ENCODE measurements around the gene FAM124A.

GRCh38 chr13:51303063-51303552, 80.9 kb downstream of the FAM124A start:
- no peak for TF ChIP-seq GATA2 (IDR thresholded peaks at IDR 0.05; ENCODE audit: low read depth, low read length)
- TF ChIP-seq GATA3 (IDR thresholded peaks at IDR 0.05; ENCODE audit: low read depth, low read length): no peak

Data from SH-SY5Y (cell line).